H9 (cell line): ENCODE results near the gene MACROH2A1. TPM values are rescaled to one million over a fixed set of nuclear protein-coding genes. Genes with fewer than 3 reads are reported as not detected.

Experiments used
- DNase-seq: peaks from one replicate; pipeline ENCODE4 v3.0.0-alpha.2; 2017
- H2AFZ ChIP-seq: one replicate; pipeline ENCODE4 v1.6.1; 2013; ENCODE audit warnings: mild to moderate bottlenecking, low read length, control low read depth, moderate library complexity
- H2AK5ac ChIP-seq: 2 replicates; pipeline ENCODE4 v1.6.1; 2013; ENCODE audit warnings: low read length, control low read depth, mixed read lengths; ENCODE audit not compliant: insufficient read length
- H2BK120ac ChIP-seq: one replicate; pipeline ENCODE4 v1.6.1; 2013; ENCODE audit warnings: low read depth, mild to moderate bottlenecking, low read length, control low read depth, inconsistent platforms; ENCODE audit not compliant: poor library complexity, severe bottlenecking
- H2BK12ac ChIP-seq: 2 replicates; pipeline ENCODE4 v1.6.1; 2013; ENCODE audit warnings: low read length, control low read depth, mixed read lengths, low read depth; ENCODE audit not compliant: insufficient read length
- H2BK15ac ChIP-seq: 2 replicates; pipeline ENCODE4 v1.6.1; 2013; ENCODE audit warnings: low read depth, low read length, control low read depth
- H2BK20ac ChIP-seq: one replicate; pipeline ENCODE4 v1.6.1; 2013; ENCODE audit warnings: low read depth, mild to moderate bottlenecking, low read length, control low read depth, inconsistent platforms; ENCODE audit not compliant: poor library complexity, severe bottlenecking
- H2BK5ac ChIP-seq: 2 replicates; pipeline ENCODE4 v1.6.1; 2013; ENCODE audit warnings: low read length, control low read depth, mixed read lengths; ENCODE audit not compliant: insufficient read length
- H3K14ac ChIP-seq: 2 replicates; pipeline ENCODE4 v1.6.1; 2013; ENCODE audit warnings: low read length, control low read depth; ENCODE audit not compliant: insufficient read depth
- H3K18ac ChIP-seq: 2 replicates; pipeline ENCODE4 v1.6.1; 2013; ENCODE audit warnings: low read depth, mild to moderate bottlenecking, mixed read lengths, low read length, control low read depth; ENCODE audit not compliant: insufficient read length
- H3K23ac ChIP-seq: 2 replicates; pipeline ENCODE4 v1.6.1; 2013; ENCODE audit warnings: low read length, control low read depth, mixed read lengths, low read depth; ENCODE audit not compliant: insufficient read length
- H3K23me2 ChIP-seq: 2 replicates; pipeline ENCODE4 v1.6.1; 2013; ENCODE audit warnings: low read depth, mild to moderate bottlenecking, mixed read lengths, low read length, control low read depth; ENCODE audit not compliant: insufficient read length, poor library complexity, severe bottlenecking
- H3K27ac ChIP-seq: 2 replicates; pipeline ENCODE4 v1.5.1; 2013; ENCODE audit warnings: low read length, control low read depth, mixed read lengths, low read depth; ENCODE audit not compliant: insufficient read length
- H3K27me3 ChIP-seq: 2 replicates; pipeline ENCODE4 v1.6.1; 2013; ENCODE audit warnings: low read length, control low read depth, inconsistent platforms; ENCODE audit not compliant: insufficient read depth
- H3K4ac ChIP-seq: 2 replicates; pipeline ENCODE4 v1.6.1; 2013; ENCODE audit warnings: low read depth, mild to moderate bottlenecking, control low read depth, inconsistent platforms, low read length, moderate library complexity
- H3K4me1 ChIP-seq: 2 replicates; pipeline ENCODE4 v1.6.1; 2013; ENCODE audit warnings: low read length, control low read depth, inconsistent platforms; ENCODE audit not compliant: insufficient read depth
- H3K4me2 ChIP-seq: 2 replicates; pipeline ENCODE4 v1.6.1; 2013; ENCODE audit warnings: low read length, control low read depth, mixed read lengths; ENCODE audit not compliant: insufficient read length, insufficient read depth
- H3K56ac ChIP-seq: 2 replicates; pipeline ENCODE4 v1.6.1; 2013; ENCODE audit warnings: low read depth, mild to moderate bottlenecking, mixed read lengths, low read length, control low read depth; ENCODE audit not compliant: insufficient read length
- H3K79me1 ChIP-seq: 2 replicates; pipeline ENCODE4 v1.6.1; 2013; ENCODE audit warnings: low read depth, mild to moderate bottlenecking, moderate library complexity, low read length, control low read depth, inconsistent platforms; ENCODE audit not compliant: insufficient read depth, poor library complexity, severe bottlenecking
- H3K79me2 ChIP-seq: 2 replicates; pipeline ENCODE4 v1.6.1; 2013; ENCODE audit warnings: low read length, control low read depth, inconsistent platforms; ENCODE audit not compliant: insufficient read depth
- H3K9ac ChIP-seq: 2 replicates; pipeline ENCODE4 v1.6.1; 2013; ENCODE audit warnings: low read length, control low read depth, mixed read lengths; ENCODE audit not compliant: insufficient read length; ENCODE audit errors: extremely low read depth
- H3K9me3 ChIP-seq: one replicate; pipeline ENCODE4 v1.6.1; 2013; ENCODE audit warnings: low read depth, low read length, inconsistent platforms; ENCODE audit not compliant: control insufficient read depth
- H3T11ph ChIP-seq: one replicate; pipeline ENCODE4 v1.6.1; 2013; ENCODE audit warnings: mild to moderate bottlenecking, low read length, control low read depth, inconsistent platforms
- H4K20me1 ChIP-seq: one replicate; pipeline ENCODE4 v1.6.1; 2013; ENCODE audit not compliant: control insufficient read depth, insufficient read length, insufficient read depth
- H4K5ac ChIP-seq: 2 replicates; pipeline ENCODE4 v1.6.1; 2013; ENCODE audit warnings: low read depth, mild to moderate bottlenecking, mixed read lengths, low read length, control low read depth; ENCODE audit not compliant: insufficient read length
- H4K8ac ChIP-seq: replicated peaks from 2 replicates; pipeline ENCODE4 v1.6.1; 2013; ENCODE audit warnings: low read length, control low read depth, mixed read lengths, low read depth; ENCODE audit not compliant: insufficient read length
- H4K91ac ChIP-seq: 2 replicates; pipeline ENCODE4 v1.6.1; 2013; ENCODE audit warnings: low read depth, mild to moderate bottlenecking, moderate library complexity, mixed read lengths, low read length, control low read depth; ENCODE audit not compliant: insufficient read length
- H3K27ac Mint-ChIP-seq, 3 experiments: 2 replicates in 2 of 3; 3 replicates in 1 of 3; pipeline ENCODE4 v1.8.0; 2020 to 2021; ENCODE audit warnings: mixed read lengths in 3 of 3, mild to moderate bottlenecking in 1 of 3, moderate library complexity in 1 of 3
- H3K27me3 Mint-ChIP-seq: 2 replicates; pipeline ENCODE4 v1.8.0; 2021; ENCODE audit warnings: low read depth, mild to moderate bottlenecking, moderate library complexity, mixed read lengths
- H3K36me3 Mint-ChIP-seq, 3 experiments: 2 replicates in 2 of 3; 3 replicates in 1 of 3; pipeline ENCODE4 v1.8.0; 2020 to 2021; ENCODE audit warnings: low read depth in 3 of 3, mixed read lengths in 3 of 3; ENCODE audit not compliant: insufficient read depth in 1 of 3
- H3K4me1 Mint-ChIP-seq, 2 experiments: 2 replicates each; pipeline ENCODE4 v1.8.0; 2020; ENCODE audit warnings: mixed read lengths in 2 of 2
- H3K4me3 Mint-ChIP-seq, 2 experiments: 2 replicates in 1 of 2; 3 replicates in 1 of 2; pipeline ENCODE4 v1.8.0; 2020 to 2021; ENCODE audit warnings: mild to moderate bottlenecking in 2 of 2, mixed read lengths in 2 of 2, moderate library complexity in 1 of 2
- H3K9me3 Mint-ChIP-seq, 2 experiments: 2 replicates in 1 of 2; 3 replicates in 1 of 2; pipeline ENCODE4 v1.8.0; 2020; ENCODE audit warnings: mild to moderate bottlenecking in 2 of 2, mixed read lengths in 2 of 2, moderate library complexity in 1 of 2
- CTCF ChIP-seq: fragments of 200-600 bp; sonication (generic); conservative IDR thresholded peaks from 3 replicates; pipeline ENCODE4 v1.8.0; 2021; ENCODE audit warnings: antibody characterized with exemption, mild to moderate bottlenecking
- WGBS: extraction: QIAGEN DNeasy Blood & Tissue Kit; methylation state at CpG from one replicate; pipeline ENCODE4 v1.1.7; 2013; ENCODE audit warnings: missing lambda C conversion rate, low lambda C conversion rate, mixed read lengths; ENCODE audit not compliant: insufficient read length; ENCODE audit errors: extremely low coverage; 5-methylcytosine and 5-hydroxymethylcytosine counted together
- total RNA-seq: library from RNA; stranded (reverse); gene quantifications from 2 replicates; pipeline ENCODE4 v1.2.1, GENCODE V29; 2021

The MACROH2A1 gene
- total RNA-seq, 1 experiment from 2014 or later, result 111 TPM

- Mint-ChIP-seq H3K4me3 (no peak overlapping the region), H3K4me1 (peaks cover 0 to 9% of the 10 kb centered on the region in 2 experiments; a peak in 2 of 4 replicates), H3K9me3 (no peaks in the 10 kb centered on the region), H3K36me3 (peaks cover 19 to 66% (median 28%) of the 10 kb centered on the region in 3 experiments; a peak in 6 of 7 replicates), H3K27me3 (no peaks in the 10 kb centered on the region; the same call in 1 of the 2 replicates), H3K27ac (no peak overlapping the region)
- H2BK120ac ChIP-seq, result no peak overlapping the region
- H4K20me1 ChIP-seq, result peaks cover 2% of the 10 kb centered on the region
- no peak overlapping the region for H4K8ac ChIP-seq
- no peak overlapping the region for H3K4ac ChIP-seq
- no peaks in the 10 kb centered on the region for H3K4me1 ChIP-seq
- H3K79me2 ChIP-seq, result peaks cover 4% of the 10 kb centered on the region; the same call in 1 of the 2 replicates
- H3T11ph ChIP-seq, result no peak overlapping the region
- H3K23ac ChIP-seq, result no peak overlapping the region
- no peaks in the 10 kb centered on the region for H3K27me3 ChIP-seq
- H3K27ac ChIP-seq, result no peak overlapping the region
- no peak overlapping the region for H3K56ac ChIP-seq
- no CpG with 5 or more reads among the region's 8 CpGs for WGBS
- no peak overlapping the region for H2BK15ac ChIP-seq
- no peak overlapping the region for H2BK5ac ChIP-seq
- no peak overlapping the region for H3K9ac ChIP-seq
- no peaks in the 10 kb centered on the region for H3K79me1 ChIP-seq
- H2AFZ ChIP-seq, result no peak overlapping the region
- H3K9me3 ChIP-seq, result no peaks in the 10 kb centered on the region
- no peaks in the 10 kb centered on the region for H3K23me2 ChIP-seq
- H3K18ac ChIP-seq, result no peak overlapping the region
- no peak overlapping the region for H4K91ac ChIP-seq
- no peak for DNase-seq
- H3K4me2 ChIP-seq, result no peak overlapping the region
- H2BK12ac ChIP-seq, result no peak overlapping the region
- no peak overlapping the region for H2BK20ac ChIP-seq
- no peak for TF ChIP-seq CTCF
- no peak overlapping the region for H4K5ac ChIP-seq
- no peak overlapping the region for H2AK5ac ChIP-seq
- H3K14ac ChIP-seq, result no peak overlapping the region
Observed at GRCh38 chr5:135386886-135387628, 12.0 kb downstream of the MACROH2A1 start.
